G401 (cell line): ENCODE measurements around the gene SAMD11. TPM values are rescaled to one million over a fixed set of nuclear protein-coding genes. Genes with fewer than 3 reads are reported as not detected.
A peak's percentile ranks its signal among the peaks of the same experiment; 100 is the strongest.
"Not testable (repeated sequence)": the region's sequence is repeated elsewhere in the genome, so short reads cannot be mapped to it uniquely, and the experiment has no call there.

ENCODE experiments used
- DNase-seq: peaks from one replicate; pipeline ENCODE4 v3.0.0-alpha.2; 2015; ENCODE audit warnings: low spot score
- in situ Hi-C: cut with HindIII; loops from 2 replicates; pipeline ENCODE4 v1.10.0; 2016; ENCODE audit warnings: low sequenced_read_pairs, mixed read lengths
- total RNA-seq: library from RNA; depleted of rRNA; stranded (reverse); fragments of >200 nt; shearing (Covaris generic); gene quantifications from 2 replicates; pipeline ENCODE4 v1.2.3, GENCODE V29; 2014; rRNA removed

SAMD11 gene
- total RNA-seq = 398 and 434 TPM in 2 replicates

GRCh38 chr1:923131-923990 lies at the start of gene SAMD11:
SAMD11 (plus strand) TSS chr1:923923; CDS start chr1:924432, 509 bp downstream.
- peak; percentile 37 for DNase-seq
- in situ Hi-C loops = no loop called here

- in situ Hi-C loops, DNase-seq: not testable (repeated sequence)
Measured at GRCh38 chr1:876428-877208, 47.1 kb upstream of the SAMD11 start.

GRCh38 chr1:877209-877986 lies 46.3 kb upstream of the SAMD11 start:
- in situ Hi-C loops, DNase-seq: not testable (repeated sequence)

- DNase-seq, in situ Hi-C loops: not testable (repeated sequence)
Measured at GRCh38 chr1:880511-880910, 43.2 kb upstream of the SAMD11 start.

GRCh38 chr1:880915-881314 lies 42.8 kb upstream of the SAMD11 start:
- DNase-seq, in situ Hi-C loops: not testable (repeated sequence)

- in situ Hi-C loops = no loop called here
- DNase-seq = no peak
Measured at GRCh38 chr1:886311-886710, 37.4 kb upstream of the SAMD11 start.

GRCh38 chr1:886760-887159 lies 37.0 kb upstream of the SAMD11 start:
- no peak for DNase-seq
- in situ Hi-C loops = no loop called here

GRCh38 chr1:888297-888696 lies 35.4 kb upstream of the SAMD11 start:
- DNase-seq = no peak
- in situ Hi-C loops = no loop called here

- DNase-seq, in situ Hi-C loops: not testable (repeated sequence)
Measured at GRCh38 chr1:889774-890173, 33.9 kb upstream of the SAMD11 start.

- DNase-seq, in situ Hi-C loops: not testable (repeated sequence)
Measured at GRCh38 chr1:890234-890633, 33.5 kb upstream of the SAMD11 start.

GRCh38 chr1:890661-891060 lies 33.1 kb upstream of the SAMD11 start:
- in situ Hi-C loops = no loop called here
- no peak for DNase-seq

GRCh38 chr1:897226-897625 lies 26.5 kb upstream of the SAMD11 start:
- in situ Hi-C loops = no loop called here
- DNase-seq = no peak

- in situ Hi-C loops, DNase-seq: not testable (repeated sequence)
Measured at GRCh38 chr1:897951-898350, 25.8 kb upstream of the SAMD11 start.

GRCh38 chr1:899636-900317 lies 23.9 kb upstream of the SAMD11 start:
- in situ Hi-C loops = no loop called here
- DNase-seq = no peak

GRCh38 chr1:901108-901859 lies 22.4 kb upstream of the SAMD11 start:
- DNase-seq = no peak
- in situ Hi-C loops = no loop called here

GRCh38 chr1:902802-903201 lies 20.9 kb upstream of the SAMD11 start:
- no peak for DNase-seq
- in situ Hi-C loops = no loop called here

- in situ Hi-C loops = no loop called here
- DNase-seq = no peak
Measured at GRCh38 chr1:903305-903704, 20.4 kb upstream of the SAMD11 start.

GRCh38 chr1:903721-904271 lies 19.9 kb upstream of the SAMD11 start:
- in situ Hi-C loops = no loop called here
- DNase-seq = no peak
